ENCODE data around the gene TTC39B.

The TTC39B gene

GRCh38 chr9:15231788-15232635, 75.0 kb downstream of the TTC39B start:
- DNase-seq (ENCODE audit: low read depth) = peak; percentile 50
- H3K4me3 ChIP-seq (replicated peaks; ENCODE audit: low read depth, low read length) = no peak overlapping the region
- TF ChIP-seq CTCF (IDR thresholded peaks at IDR 0.05; ENCODE audit: low read length, missing control alignments) = peak; percentile 69

- TF ChIP-seq CTCF (IDR thresholded peaks at IDR 0.05; ENCODE audit: low read length, missing control alignments) = no peak
- no peak for DNase-seq (ENCODE audit: low read depth)
Observed at GRCh38 chr9:15229409-15229808, 77.6 kb downstream of the TTC39B start.

GRCh38 chr9:15227491-15227890, 79.5 kb downstream of the TTC39B start:
- H3K4me3 ChIP-seq (replicated peaks; ENCODE audit: low read depth, low read length) = no peak overlapping the region
- DNase-seq (ENCODE audit: low read depth) = no peak
- no peak for TF ChIP-seq CTCF (IDR thresholded peaks at IDR 0.05; ENCODE audit: low read length, missing control alignments)

More at GRCh38 chr9:15229409-15229808, 77.6 kb downstream of the TTC39B start:
- H3K4me3 ChIP-seq (replicated peaks; ENCODE audit: low read depth, low read length) = no peak overlapping the region

GRCh38 chr9:15225564-15226126, 81.4 kb downstream of the TTC39B start:
- DNase-seq (ENCODE audit: low read depth) = no peak
- TF ChIP-seq CTCF (IDR thresholded peaks at IDR 0.05; ENCODE audit: low read length, missing control alignments) = no peak
- H3K4me3 ChIP-seq (replicated peaks; ENCODE audit: low read depth, low read length) = no peak overlapping the region

- no peak for TF ChIP-seq CTCF (IDR thresholded peaks at IDR 0.05; ENCODE audit: low read length, missing control alignments)
- H3K4me3 ChIP-seq (replicated peaks; ENCODE audit: low read depth, low read length) = no peak overlapping the region
- DNase-seq (ENCODE audit: low read depth) = no peak
Observed at GRCh38 chr9:15222313-15222712, 84.7 kb downstream of the TTC39B start.

- no peak overlapping the region for H3K4me3 ChIP-seq (replicated peaks; ENCODE audit: low read depth, low read length)
- no peak for TF ChIP-seq CTCF (IDR thresholded peaks at IDR 0.05; ENCODE audit: low read length, missing control alignments)
- no peak for DNase-seq (ENCODE audit: low read depth)
Observed at GRCh38 chr9:15221746-15222145, 85.3 kb downstream of the TTC39B start.

Data from fibroblast of pulmonary artery (primary cell).